GM13976 (cell line): Measurements from ENCODE around the gene OSBPL2.

Source experiments
- DNase-seq: peaks from one replicate; pipeline ENCODE4 v3.0.0; 2012; ENCODE audit warnings: low spot score
- in situ Hi-C: fragments of 300-500 bp; cut with MboI; formaldehyde crosslinking; loops from one replicate; pipeline ENCODE4 v1.12.0; 2022; ENCODE audit warnings: low sequenced_read_pairs, mixed read lengths, inconsistent platforms; ENCODE audit not compliant: unreplicated experiment
- TF ChIP-seq, protein P1 (sequence below): IDR thresholded peaks from 2 replicates; pipeline ENCODE4 v1.5.1; 2012; ENCODE audit warnings: borderline replicate concordance, mild to moderate bottlenecking; ENCODE audit not compliant: insufficient read depth; ENCODE audit errors: extremely low read depth, missing control alignments, control extremely low read depth

OSBPL2 gene

DNA sequence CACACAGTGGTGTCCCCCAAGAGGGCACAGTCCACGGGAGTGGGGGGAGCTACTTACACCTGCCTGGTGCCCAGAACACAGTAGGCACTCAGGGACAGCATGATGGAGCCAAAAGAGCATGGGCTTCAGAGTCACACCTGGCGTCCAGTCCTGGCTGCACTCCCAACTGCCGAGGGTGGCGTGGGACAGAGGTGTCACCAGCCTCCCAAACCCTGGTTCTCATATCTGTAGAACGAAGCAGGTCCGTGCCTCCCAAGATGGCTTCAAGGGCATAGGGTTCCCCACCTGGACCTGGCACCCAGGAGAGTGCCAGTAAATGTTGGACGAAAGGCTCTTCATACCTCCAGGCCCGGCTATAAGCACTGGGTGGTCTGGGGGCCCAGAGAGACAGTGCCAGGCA lies 27.1 kb upstream of the OSBPL2 start:
- in situ Hi-C loops, result no loop called here
- DNase-seq, result no peak
- TF ChIP-seq, protein P1, sequence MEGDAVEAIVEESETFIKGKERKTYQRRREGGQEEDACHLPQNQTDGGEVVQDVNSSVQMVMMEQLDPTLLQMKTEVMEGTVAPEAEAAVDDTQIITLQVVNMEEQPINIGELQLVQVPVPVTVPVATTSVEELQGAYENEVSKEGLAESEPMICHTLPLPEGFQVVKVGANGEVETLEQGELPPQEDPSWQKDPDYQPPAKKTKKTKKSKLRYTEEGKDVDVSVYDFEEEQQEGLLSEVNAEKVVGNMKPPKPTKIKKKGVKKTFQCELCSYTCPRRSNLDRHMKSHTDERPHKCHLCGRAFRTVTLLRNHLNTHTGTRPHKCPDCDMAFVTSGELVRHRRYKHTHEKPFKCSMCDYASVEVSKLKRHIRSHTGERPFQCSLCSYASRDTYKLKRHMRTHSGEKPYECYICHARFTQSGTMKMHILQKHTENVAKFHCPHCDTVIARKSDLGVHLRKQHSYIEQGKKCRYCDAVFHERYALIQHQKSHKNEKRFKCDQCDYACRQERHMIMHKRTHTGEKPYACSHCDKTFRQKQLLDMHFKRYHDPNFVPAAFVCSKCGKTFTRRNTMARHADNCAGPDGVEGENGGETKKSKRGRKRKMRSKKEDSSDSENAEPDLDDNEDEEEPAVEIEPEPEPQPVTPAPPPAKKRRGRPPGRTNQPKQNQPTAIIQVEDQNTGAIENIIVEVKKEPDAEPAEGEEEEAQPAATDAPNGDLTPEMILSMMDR, result no peak

DNA sequence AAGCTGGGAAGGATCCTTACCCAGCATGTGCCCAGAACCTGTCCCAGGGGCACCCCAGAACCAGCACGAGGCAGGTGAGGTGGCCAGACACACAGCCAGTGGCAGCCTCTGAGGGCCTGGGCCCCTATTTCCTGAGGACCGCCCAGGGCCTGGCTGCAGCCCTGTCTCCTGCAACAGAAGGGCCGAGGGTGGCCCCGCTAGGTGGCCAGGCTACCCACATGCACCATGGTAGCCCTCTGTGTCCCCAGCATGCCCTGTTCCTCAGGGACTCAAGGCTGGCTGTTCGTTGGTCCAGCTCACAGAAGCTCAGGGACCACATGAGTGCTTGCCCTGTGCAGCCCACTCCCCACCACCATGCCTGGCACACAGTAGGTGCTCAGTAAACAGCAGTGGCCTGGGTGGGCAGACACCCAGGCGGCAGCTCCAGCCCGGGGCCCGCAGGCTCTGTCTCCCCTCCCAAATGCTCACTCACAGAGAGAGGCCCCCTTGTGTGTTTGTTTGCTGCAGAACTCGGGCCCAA lies 26.5 kb upstream of the OSBPL2 start:
- DNase-seq, result no peak
- TF ChIP-seq, protein P1, result no peak
- in situ Hi-C loops, result no loop called here

DNA sequence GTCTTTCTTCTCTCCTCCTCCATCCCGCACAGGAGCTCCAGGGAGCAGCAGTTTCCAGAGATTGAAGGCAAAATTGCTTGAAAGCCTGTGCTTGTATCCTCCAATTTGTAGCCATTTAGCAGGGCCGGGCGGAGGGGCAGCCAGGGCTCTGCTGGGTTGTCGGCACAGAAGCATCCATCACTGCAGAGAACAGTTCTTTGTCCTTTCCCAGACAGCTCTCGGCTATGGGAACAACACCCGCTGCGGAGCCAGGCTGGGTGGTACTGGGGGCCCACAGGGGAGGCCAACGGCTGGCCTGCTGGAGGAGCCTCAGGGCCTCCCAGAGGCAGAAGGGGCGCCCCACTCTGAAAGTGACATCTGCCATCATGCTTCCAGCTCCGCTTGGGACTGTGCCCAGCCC lies 26.0 kb upstream of the OSBPL2 start:
- in situ Hi-C loops, result no loop called here
- TF ChIP-seq, protein P1, result no peak
- no peak for DNase-seq

DNA sequence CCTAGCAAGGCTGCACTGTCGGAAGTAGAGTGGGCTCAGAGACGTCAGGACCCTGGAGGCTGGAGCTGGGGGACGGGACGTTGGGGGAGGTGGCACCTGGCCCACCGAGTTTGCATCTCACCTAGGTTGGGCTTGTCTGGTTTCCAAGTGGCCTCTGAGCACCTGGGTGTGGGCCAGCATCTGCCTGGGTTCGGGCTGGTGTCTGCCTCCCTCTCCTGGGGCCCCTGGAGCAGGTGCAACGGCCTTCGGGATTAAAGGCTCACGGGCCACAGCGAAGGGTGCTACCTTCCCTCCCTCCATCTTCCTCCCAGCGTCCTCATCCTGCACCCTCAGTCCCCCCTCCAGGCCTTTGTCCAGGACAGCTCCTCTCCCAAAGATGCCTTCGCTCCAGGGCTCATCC lies 24.3 kb upstream of the OSBPL2 start:
- no peak for DNase-seq
- in situ Hi-C loops, result no loop called here
- TF ChIP-seq, protein P1, result no peak

DNA sequence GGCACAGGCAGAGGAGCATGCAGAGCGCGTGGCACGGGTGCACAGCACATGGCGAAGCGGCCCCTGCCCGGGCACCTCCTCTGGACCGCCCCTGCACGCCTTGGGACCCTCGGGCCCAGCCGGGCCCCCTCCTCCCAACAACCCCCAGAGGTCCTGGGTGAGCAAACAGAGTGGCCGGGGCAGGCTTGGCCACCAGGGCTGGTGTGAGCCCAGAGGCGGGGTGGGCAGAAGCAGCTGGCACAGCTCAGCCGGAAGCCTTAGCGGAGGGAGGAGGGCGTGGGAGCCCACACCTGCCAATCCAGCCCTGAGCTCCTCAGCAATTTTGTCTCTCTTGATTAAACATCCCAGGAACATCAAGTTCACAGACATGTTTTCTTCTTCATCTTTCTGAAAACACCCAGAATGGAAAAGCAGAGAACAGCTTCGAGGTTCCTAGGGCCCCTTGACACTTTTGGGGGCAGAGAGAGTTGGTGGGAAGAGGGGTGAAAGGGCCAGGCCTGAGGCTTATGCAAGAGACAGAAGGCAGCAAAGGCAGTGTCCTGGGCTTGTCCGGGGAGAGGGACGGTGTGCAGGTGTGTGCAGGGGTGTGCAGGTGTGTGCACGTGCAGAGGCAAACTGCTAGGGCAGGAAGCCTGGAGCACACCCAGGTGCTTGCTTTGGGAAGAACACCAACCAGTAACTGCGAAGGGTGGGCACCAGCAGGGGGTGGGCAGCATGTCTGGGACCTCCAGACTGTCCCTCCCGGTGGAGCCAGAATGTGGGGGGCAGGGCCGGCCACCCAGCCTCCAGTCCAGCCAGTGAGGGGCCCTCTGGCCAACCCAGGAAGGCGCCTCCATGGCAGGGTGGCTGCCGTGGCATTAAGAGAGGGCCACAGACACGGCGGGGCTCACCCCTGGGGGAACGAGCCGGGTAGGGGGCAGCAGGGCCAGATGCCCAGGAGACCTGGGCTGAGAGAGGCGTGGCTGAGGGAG lies 23.0 kb upstream of the OSBPL2 start:
- TF ChIP-seq, protein P1, result no peak
- in situ Hi-C loops, result no loop called here

DNA sequence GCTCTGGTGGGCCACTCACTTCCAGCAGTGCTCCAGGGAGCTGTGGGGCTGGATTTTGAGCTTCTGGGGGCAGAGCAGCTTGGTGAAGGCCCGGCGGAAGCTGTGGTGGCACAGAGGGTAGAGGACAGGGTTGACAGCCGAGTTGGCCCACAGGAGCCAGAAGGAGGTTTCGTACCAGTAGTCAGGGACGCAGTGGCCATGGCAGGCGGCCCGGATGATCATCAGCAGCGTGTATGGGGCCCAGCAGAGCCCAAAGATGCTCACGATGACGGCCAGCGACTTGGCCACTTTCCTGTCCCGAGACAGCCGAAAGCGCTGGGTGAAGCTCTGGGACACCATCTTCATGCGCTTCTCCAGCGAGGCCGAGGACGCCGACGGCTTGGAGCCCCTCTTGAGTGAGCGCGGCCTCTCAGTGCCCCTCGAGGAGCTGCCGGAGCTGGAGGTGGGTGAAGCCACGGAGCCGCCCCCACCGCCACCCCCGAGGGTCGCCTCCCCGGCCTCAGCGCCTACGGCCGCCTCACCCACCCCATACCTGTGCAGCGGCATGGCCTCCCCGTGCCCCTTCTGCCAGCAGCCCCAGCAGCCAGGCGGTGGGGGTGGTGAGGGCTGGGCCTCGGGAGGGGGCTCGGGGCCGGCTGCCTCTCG lies 22.2 kb upstream of the OSBPL2 start:
- TF ChIP-seq, protein P1, result no peak
- no peak for DNase-seq
- in situ Hi-C loops, result no loop called here

More for the DNA sequence above, 23.0 kb upstream of the OSBPL2 start:
- DNase-seq, result no peak
